Measurements from ENCODE around the gene CD200R1L.

GRCh38 chr3:112874725-112875124 is 28.1 kb upstream of the CD200R1L start:
- TF ChIP-seq CTCF (CRISPR knock-in tag; IDR thresholded peaks at IDR 0.05) (no peak), ZBTB40 (IDR thresholded peaks at IDR 0.05) (no peak), ZBTB40 (CRISPR knock-in tag; IDR thresholded peaks at IDR 0.05) (no peak), ZNF232 (CRISPR knock-in tag; IDR thresholded peaks at IDR 0.05; ENCODE audit: borderline replicate concordance) (no peak), JARID2 (CRISPR knock-in tag; IDR thresholded peaks at IDR 0.05; ENCODE audit: insufficient replicate concordance) (no peak), NR2F6 (IDR thresholded peaks at IDR 0.05) (no peak), NR2F6 (CRISPR knock-in tag; IDR thresholded peaks at IDR 0.05) (no peak), RELA (CRISPR knock-in tag; IDR thresholded peaks at IDR 0.05) (no peak), ZBTB21 (CRISPR knock-in tag; IDR thresholded peaks at IDR 0.05) (no peak), ZNF781 (CRISPR knock-in tag; IDR thresholded peaks at IDR 0.05; ENCODE audit: borderline replicate concordance, not compliant biosample characterization) (no peak), GTF3A (CRISPR knock-in tag; conservative IDR thresholded peaks at IDR 0.05) (no peak), NAIF1 (CRISPR knock-in tag; IDR thresholded peaks at IDR 0.05; ENCODE audit: borderline replicate concordance) (no peak), NFKBIZ (CRISPR knock-in tag; IDR thresholded peaks at IDR 0.05) (no peak)
- TF ChIP-seq, protein P1, sequence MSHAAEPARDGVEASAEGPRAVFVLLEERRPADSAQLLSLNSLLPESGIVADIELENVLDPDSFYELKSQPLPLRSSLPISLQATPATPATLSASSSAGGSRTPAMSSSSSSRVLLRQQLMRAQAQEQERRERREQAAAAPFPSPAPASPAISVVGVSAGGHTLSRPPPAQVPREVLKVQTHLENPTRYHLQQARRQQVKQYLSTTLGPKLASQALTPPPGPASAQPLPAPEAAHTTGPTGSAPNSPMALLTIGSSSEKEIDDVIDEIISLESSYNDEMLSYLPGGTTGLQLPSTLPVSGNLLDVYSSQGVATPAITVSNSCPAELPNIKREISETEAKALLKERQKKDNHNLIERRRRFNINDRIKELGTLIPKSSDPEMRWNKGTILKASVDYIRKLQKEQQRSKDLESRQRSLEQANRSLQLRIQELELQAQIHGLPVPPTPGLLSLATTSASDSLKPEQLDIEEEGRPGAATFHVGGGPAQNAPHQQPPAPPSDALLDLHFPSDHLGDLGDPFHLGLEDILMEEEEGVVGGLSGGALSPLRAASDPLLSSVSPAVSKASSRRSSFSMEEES (CRISPR knock-in tag; IDR thresholded peaks at IDR 0.05): no peak
